T-helper 1 cell (primary cell): ENCODE results near the gene KNG1.
"Not testable (repeated sequence)": the region's sequence is repeated elsewhere in the genome, so short reads cannot be mapped to it uniquely, and the experiment has no call there.

Experiments used
- DNase-seq, 5 donors: peaks; one replicate each; pipeline ENCODE4 v3.0.0-alpha.2; 2012 to 2020
- total RNA-seq, 4 donors: gene quantifications; one replicate each; lab custom pipeline; 2026; lab: John Stamatoyannopoulos, UW

KNG1 gene
- 0 reads per million in 4 donors for total RNA-seq

DNA sequence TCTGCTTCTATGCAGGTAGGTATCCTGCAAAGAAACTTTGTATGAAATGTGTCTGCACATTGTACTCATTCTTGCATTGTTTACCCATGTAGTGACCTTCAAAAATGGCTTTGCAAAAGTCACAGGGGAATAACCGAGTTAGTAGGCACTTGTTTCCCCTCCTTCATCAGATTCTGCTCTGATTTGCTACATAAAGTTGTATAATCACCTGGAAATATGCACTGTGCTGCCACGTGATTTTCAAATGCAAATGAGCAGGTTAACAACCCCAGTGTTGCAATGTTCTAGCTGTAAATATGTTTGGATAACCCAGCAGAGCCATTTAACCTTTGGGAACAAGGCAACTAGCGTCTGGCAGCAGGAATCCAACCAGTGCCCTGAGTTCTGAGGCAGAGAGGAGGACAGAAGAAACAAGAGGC lies at the start of gene KNG1:
Gene KNG1 (plus strand): TSS at position 321 of the 419 bp plus-strand sequence. CDS start 184 bp downstream, outside the sequence.
- no peak for DNase-seq

DNA sequence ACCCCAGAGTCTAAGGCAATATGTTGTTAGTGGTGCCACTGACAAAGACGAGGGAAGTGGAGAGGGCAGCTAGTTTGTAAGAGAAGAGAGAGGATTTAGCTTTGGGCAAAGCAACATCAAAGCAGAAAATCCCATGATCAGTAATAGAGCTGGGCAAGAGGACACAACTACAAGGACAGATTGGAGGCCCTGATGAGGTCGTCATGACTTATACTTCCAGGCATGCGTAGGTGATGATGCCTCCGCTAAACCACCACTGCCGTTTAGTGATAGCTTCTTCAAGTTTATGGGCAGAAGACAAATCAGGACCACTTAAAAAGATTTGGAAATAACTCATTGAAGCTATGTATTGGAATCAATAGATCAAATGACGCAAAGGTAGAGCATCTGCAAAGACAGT lies 48.7 kb upstream of the KNG1 start:
- no peak for DNase-seq

DNA sequence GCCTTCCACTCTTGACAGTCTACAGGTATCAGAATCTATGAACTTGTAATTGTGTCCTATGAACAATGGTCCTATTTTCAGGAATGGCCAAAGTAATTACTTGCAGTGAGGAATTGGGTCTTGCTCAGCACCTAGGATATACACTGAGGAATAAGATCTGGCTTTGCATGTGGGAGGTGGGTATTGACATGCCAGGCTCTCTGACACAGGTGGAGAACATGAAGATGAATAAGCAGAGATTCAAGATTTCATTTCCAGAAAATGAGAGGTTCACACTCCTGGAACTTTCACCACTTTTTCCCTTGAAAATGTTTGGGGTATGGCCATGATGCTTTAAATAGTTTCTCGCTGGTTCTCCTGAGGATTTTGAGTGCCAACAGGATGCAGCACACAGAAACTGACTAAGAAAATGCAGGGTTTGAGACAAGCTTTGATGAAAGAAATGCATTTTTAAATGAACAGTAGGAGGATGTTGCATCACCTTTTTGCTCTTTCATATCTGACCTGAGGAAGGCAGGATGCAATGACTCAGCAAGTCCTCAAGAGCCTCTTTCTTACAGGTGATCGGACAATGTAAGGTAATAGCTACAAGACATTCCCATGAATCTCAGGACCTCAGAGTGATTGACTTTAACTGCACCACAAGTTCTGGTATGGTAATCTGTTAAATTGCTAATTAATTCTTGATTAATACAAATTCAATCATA lies 47.6 kb upstream of the KNG1 start:
- DNase-seq: peak in 1 of 5 donors; percentile 86

DNA sequence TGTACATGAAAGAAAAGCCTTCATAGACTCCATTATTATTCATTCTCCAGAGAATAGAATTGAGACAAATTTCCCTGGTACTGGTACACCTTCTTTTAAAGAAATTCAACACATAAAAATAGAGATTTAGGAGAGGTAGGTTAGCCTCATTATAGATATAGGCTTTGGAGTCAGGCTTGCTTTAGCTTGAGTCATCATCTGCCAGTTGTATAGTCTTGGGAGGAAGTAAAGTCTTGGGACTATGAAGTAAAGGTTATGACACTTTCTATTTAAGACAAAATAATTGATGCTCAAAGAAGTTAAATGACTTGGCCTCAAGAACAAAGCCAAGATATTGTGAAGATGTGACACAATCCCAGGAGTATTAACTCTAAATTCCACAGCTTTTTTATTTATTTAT lies 47.0 kb upstream of the KNG1 start:
- peak in 1 of 5 donors; percentile 27 for DNase-seq

DNA sequence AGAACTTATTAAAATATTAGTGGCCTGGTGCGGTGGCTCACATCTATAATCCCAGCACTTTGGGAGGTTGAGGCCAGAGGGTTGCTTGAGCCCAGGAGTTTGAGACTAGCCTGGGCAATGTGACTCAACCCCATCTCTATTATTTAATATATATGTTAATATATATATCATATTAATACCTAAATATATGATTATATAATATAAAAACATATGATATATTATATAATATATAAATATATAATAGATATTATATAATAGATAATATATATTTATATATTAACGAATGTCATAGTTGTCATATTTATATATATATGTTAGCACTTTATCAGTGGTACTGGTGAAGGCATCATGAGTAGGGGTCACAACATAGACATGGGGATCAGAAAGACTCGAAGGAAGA lies 46.1 kb upstream of the KNG1 start:
- no peak for DNase-seq

DNA sequence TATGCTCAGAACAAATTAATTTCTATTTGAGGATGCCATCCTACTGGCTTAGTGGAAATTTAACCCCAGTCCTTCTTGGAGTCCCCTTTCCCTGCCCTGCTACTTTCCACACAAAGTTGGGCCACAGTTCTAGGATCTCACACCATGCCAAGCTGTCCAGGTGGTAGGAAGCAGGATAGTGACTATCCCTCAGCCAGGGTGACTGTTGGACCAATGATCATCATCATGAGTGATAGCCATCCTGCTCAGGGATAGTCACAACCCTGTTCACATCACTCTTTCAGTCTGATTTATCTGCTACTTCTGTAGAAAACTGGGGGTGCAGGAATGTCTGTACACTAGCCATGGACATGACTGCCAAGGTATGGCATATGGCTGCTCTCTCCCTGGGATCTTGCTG lies 38.6 kb upstream of the KNG1 start:
- DNase-seq: no peak

DNA sequence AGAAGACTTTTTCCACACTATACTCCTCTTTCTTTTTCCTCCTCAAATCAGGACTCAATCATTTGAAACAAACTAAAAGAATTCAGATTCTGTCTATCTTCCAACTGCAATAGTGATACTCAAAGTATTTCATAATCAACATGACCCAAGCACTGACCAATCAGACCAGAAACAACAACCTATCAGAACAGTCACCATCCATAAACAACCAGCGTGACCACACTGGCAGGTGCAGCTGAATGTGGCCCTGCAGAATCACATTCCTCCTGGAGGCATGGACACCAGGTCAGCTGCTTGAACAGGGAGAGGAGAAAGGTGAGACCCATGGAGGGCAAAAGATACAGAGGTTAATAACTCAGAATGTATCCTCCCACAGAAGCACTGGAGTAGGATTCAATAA lies 38.0 kb upstream of the KNG1 start:
- no peak for DNase-seq

DNA sequence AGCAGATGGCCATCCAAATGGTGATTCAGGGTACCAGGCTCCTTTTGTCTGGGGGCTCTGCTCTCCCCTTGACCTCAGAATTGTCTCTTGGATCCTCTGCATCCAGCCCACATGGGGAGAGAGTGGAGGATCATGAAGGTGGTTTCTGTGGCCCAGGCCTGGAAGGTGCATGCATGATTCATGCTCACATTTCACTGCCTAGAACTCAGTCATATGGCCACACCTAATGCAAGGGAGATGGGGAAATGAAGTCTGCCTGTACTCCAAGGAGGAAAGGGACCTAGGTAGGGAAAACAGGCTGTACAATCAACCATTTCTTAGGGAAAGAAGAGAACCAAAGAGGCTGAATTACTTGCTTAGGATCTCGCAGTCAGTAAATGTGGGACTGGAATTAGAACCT lies 36.3 kb upstream of the KNG1 start:
- DNase-seq: no peak

DNA sequence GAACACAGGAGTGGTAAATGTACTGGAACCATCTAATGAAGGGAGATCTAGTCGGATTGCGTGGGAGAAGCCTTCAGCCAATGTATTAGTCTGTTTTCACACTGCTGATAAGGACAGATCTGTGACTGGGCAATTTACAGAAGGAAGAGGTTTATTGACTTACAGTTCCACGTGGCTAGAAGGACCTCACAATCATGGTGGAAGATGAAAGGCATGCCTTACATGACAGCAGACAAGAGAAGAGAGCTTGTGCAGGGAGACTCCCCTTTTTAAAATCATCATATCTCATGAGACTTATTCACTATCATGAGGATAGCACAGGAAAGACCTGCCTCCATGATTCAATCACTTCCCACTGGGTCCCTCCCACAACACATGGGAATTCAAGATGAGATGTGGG lies 34.3 kb upstream of the KNG1 start:
- no peak for DNase-seq

DNA sequence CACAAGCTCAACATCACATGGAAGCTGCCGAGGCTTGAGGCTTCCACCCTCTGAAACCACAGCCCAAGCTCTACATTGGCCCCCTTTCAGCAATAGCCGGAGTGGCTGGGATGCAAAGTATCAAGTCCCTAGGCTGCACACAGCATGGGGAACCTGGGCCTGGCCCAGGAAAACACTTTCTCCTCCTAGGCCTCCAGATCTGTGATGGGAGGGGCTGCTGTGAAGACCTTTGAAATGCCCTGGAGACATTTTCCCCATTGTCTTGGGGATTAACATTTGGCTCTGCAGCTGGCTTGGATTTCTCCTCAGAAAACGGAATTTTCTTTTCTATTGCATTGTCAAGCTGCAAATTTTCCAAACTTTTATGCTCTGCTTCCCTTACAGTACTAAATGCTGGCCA lies 33.2 kb upstream of the KNG1 start:
- no peak for DNase-seq

DNA sequence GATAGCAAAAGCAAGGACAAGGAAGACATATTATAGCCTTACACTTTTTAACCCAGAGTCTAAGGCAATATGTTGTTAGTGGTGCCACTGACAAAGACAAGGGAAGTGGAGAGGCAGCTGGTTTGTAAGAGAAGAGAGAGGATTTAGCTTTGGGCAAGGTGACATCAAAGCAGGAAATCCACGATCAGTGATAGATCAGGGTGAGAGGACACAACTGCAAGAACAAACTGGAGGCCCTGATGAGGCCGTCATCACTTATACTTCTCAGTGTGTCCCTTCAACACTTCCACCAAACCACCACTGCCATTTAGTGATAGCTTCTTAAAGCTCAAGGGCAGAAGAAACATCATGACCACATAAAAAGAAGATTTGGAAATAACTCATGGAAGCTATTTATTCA lies 30.7 kb upstream of the KNG1 start:
- not testable (repeated sequence) for DNase-seq

DNA sequence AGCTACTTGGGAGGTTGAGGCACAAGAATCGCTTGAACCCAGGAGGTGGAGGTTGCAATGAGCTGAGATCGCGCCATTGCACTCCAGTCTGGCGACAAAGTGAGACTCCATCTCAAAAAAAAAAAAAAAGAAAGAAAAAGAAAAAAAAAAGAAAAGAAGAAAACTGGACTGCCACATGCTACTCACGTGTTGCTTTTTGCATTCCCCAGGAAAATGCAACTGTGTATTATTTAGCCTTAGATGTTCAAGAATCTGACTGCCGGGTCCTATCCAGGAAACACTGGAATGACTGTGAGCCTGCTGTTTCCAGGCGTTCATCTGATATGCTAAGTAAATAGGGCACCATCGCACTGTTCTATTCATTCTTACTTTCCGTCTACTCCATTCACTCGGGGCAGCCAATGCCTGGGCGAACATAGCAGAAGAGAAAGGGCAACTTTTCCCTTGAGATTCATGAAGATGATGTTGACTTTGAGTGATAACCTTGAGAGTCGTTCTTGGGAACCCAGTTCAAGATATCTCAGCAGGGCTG lies 30.0 kb upstream of the KNG1 start:
- no peak for DNase-seq

DNA sequence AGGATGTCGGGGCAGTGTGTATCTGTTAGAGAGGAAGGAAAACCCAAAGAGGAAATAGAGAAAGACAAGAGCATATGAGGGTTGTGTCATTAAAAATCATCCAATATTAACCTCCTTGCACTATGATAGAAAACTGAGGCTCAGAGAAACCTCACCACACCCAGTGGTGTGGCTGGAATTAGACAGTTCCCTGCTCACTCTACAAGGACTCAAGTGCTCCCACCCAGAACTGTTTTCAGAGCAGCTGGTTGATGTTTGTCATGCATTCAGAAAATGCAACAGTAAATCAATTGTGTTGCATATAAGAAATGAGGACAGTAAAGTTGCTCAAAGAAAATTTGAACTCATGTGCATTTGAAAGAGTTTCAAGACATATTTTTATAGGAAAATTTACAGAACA lies 26.9 kb upstream of the KNG1 start:
- DNase-seq: not testable (repeated sequence)

DNA sequence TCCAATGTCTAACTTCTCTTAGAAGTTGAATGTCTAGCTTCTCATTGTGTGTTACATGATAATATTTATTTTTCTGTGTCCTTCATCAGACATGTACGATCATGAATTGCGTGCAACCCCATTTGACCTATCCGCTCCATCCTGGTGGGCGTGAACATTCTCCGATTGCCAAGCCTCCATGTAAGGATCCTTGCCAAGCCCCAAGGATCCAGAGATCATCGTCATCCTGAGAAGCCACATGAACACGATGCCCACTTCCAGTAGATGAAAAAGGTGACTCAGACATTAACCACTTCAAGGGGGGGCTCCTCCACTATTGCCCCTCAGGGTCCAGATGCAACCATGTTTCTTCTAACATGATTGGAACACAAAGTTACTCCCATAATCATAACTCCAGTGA lies 25.5 kb upstream of the KNG1 start:
- no peak for DNase-seq

DNA sequence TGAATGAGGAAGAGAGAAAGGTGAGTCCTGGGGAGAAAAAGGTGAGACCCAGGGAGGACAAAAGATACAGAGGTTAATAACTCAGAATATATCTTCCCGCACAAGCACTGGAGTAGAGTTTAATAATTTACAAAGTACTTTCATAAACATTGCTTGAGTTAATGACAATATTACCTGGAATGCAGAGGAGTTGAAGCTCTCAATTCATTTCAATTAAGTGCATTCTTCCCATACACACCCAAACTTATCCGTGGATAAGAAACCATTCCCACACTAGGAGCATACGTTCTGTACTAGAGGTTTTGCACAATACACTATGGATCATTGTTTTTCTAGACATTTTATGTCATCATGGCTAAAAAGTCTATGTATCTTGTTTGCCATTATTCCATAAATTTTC lies 23.3 kb upstream of the KNG1 start:
- DNase-seq: no peak

DNA sequence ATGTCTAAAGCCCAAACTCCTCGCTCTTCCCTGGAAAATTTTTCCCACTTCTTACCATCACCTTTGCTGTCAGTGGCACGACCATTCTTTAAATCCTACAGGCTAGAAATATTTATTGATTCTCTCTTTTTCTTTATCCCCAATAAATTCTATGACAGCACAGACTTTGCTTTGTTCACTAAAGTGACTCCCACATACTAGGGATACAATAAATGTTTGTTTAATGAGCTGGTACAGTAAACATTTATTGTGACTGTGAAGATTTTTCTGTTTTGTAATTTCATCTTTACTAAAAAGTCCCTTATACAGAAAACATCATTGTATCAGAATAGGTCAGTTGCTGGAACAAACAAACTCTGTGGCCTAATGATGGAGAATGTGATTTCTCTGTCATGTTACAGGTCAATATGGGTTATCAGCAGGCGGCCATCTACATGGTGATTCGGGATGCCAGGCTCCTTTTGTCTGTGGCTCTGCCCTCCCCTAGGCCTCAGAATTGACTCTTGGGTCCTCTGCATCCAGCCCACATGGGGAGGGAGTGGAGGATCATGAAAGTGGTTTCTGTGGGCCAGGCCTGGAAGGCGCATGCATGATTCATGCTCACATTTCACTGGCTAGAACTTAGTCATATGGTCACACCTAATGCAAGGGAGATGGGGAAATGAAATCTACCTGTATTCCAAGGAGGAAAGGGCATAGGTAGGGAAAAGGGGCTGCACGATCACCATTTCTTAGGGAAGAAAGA lies 22.7 kb upstream of the KNG1 start:
- DNase-seq: no peak

DNA sequence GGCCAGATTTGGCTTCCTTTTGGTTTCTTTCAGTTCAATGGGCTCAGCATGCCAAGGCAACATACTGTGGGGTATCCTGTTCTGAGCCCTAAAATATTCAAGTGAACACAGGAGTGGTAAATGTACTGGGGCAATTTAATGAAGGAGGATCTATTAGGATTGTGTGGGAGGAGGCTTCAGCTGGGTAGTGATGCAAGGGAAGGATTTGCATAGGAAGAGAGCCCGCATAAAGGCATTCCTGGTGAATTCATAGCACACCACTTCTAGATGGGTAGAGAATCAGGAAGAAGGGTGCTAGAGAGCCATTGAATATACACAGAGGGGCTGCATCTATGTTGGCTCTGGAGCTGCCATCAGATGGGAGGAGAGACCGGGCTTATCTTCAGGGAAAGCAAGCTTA lies 20.6 kb upstream of the KNG1 start:
- no peak for DNase-seq

DNA sequence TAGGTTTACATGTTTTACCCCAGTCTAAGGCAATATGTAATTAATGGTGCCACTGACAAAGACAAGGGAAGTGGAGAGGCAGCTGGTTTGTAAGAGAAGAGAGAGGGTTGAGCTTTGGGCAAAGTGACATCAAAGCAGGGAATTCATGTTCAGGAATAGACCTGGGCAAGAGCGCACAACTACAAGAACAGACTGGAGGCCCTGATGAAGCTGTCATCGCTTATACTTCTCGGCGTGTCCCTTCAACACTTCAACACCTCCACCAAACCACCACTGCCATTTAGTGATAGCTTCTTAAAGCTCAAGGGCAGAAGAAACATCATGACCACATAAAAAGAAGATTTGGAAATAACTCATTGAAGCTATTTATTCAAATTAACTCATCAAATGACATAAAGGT lies 19.6 kb upstream of the KNG1 start:
- DNase-seq: no peak

DNA sequence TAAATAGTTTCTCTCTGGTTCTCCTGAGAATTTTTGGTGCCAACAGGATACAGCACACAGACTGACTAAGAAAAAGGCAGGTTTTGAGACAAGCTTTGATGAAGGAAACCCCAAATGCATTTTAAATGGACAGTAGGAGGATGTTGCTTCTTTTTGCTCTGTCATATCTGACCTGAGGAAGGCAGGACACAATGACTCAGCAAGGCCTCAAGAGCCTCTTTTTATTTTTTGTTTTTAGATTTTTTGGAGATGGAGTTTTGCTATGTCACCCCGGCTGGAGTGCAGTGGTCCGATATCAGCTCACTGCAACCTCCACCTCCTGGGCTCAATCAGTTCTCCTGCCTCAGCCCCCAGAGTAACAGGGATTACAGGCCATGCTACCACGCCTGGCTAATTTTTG lies 16.9 kb upstream of the KNG1 start:
- DNase-seq: peak in 1 of 5 donors; percentile 61

DNA sequence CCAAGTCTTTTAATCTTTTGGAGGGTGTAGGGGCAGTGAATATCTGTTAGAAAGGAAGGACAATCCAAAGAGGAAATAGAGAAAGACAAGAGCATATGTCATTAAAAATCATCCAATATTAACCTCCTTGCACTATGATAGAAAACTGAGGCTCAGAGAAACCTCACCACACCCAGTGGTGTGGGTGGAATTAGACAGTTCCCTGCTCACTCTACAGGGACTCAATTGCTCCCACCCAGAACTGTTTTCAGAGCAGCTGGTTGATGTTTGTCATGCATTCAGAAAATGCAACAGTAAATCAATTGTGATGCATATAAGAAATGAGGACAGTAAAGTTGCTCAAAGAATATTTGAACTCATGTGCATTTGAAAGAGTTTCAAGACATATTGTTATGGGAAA lies 14.7 kb upstream of the KNG1 start:
- DNase-seq: not testable (repeated sequence)

DNA sequence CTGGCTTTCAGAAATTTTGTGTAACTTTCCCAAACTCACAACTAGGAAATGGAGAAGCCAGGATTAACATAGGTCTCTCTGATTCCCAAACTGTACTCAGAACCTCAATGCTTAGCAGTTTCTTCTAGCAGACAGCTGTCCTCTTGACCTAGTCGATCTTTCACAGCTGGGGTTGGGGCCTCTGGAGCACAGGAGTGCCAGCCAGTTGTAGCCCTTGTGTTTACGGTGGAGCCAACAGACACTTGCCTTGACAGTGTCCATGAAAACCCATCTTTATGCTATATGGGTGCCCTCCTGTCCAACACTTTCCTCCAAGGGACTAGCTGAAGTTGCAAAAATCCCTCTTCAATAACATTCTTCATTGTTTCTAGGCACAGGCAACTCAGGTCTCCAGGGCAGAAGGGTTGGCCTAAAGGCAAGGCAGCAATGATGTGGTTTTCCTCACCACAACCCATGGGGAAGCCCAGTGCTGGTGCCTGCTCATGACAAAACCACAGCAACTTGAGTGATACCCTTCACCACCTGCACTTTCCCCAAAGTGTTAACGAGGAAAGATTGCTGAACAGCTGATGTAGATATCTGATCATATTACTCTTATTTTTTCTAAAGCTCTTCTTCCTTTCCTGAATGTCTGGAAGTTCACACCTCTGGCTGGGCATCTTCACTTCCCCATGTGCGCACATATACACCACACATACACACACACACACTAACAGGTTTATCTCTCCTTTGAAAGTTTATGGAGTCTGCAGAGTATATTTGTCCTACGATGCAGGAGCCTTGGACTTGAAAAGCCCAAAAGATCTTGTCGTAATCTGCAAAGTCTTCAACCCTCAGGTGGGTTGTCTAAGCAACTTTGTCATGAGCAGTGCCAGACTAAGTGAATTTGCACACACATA lies 11.0 kb upstream of the KNG1 start:
- DNase-seq: peak in 1 of 5 donors; percentile 68

DNA sequence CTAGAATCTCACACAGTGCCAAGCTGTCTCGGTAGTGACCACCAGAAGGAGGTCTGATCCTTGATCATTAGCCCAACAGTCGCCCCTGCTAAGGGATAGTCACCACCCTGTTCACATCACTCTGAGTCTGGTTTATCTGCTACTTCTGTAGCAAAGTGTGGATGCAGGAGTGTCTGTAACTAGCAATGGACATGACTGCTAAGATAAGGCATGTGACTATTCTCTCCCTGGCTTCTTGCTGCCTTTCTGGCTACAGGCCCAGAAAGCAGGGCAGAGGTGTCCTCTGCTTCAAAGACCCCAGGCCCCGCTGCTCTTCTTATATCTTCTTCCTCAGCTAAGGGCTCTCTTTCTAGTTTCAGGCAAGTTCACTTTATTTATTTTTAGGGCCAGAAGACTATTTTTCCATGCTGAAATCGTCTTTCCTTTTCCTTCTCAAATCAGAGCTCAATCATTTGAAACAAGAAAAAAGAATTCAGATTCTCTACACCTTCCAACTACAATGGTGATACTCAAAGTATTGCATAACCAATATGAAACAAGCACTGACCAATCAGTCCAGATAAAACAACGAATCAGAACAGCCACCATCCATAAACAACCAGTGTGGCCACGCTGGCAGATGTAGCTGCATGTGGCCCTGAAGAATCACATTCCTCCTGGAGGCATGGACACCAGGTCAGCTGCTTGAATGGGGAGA lies 8.0 kb upstream of the KNG1 start:
- no peak for DNase-seq
